Neural crest cell (in vitro differentiated cells): Measurements from ENCODE around the gene ATRNL1. TPM values are rescaled to one million over a fixed set of nuclear protein-coding genes. Genes with fewer than 3 reads are reported as not detected.

ENCODE experiments used
- DNase-seq: peaks from one replicate; pipeline ENCODE4 v3.0.0; 2021; ENCODE audit warnings: low read depth, mixed read lengths, low spot score
- H3K27ac Mint-ChIP-seq: one replicate; pipeline ENCODE4 v1.8.0; 2021; ENCODE audit warnings: mild to moderate bottlenecking, mixed read lengths; ENCODE audit not compliant: unreplicated experiment
- H3K27me3 Mint-ChIP-seq: 2 replicates; pipeline ENCODE4 v1.8.0; 2021; ENCODE audit warnings: low read depth, mild to moderate bottlenecking, mixed read lengths
- H3K36me3 Mint-ChIP-seq: 2 replicates; pipeline ENCODE4 v1.8.0; 2021; ENCODE audit warnings: low read depth, mild to moderate bottlenecking, mixed read lengths
- H3K4me1 Mint-ChIP-seq: 2 replicates; pipeline ENCODE4 v1.8.0; 2021; ENCODE audit warnings: mixed read lengths
- H3K4me3 Mint-ChIP-seq: one replicate; pipeline ENCODE4 v1.8.0; 2021; ENCODE audit warnings: mild to moderate bottlenecking, mixed read lengths
- H3K9me3 Mint-ChIP-seq: 2 replicates; pipeline ENCODE4 v1.8.0; 2021; ENCODE audit warnings: mixed read lengths
- total RNA-seq: library from RNA; stranded (reverse); gene quantifications from 2 replicates; pipeline ENCODE4 v1.2.1, GENCODE V29; 2021
- TF ChIP-seq, protein P1 (sequence below): fragments of 200-600 bp; sonication (generic); conservative IDR thresholded peaks from 2 replicates; pipeline ENCODE4 v1.5.0; 2021; ENCODE audit warnings: antibody characterized with exemption, mild to moderate bottlenecking

The ATRNL1 gene
- total RNA-seq, 1 donor from 2014 or later, result 46.9 TPM

DNA sequence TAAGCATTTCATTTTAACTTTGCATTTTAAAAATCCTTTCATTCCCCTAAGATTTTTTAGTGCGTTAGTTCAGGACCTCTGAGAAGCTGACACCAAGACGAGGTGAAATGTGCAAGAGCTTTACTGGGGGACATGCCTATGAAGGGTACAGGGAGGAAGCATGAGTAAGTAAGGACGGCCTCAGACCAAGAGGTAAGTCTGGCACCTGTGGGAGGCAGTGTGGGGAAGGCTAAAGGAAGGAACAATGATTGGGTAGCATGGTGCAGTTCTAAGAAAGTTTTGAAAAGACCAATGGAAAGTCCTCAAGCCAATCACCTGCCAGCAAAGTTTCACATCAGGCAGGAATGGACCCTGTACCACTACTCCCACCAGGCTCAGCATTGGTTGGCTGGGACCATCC lies 810.7 kb downstream of the ATRNL1 start:
- H3K36me3 Mint-ChIP-seq, result no peaks in the 10 kb centered on the region
- H3K4me3 Mint-ChIP-seq, result no peak overlapping the region
- no peak overlapping the region for H3K27ac Mint-ChIP-seq
- DNase-seq, result no peak
- H3K4me1 Mint-ChIP-seq, result no peaks in the 10 kb centered on the region
- no peaks in the 10 kb centered on the region for H3K9me3 Mint-ChIP-seq
- no peaks in the 10 kb centered on the region for H3K27me3 Mint-ChIP-seq
- TF ChIP-seq, protein P1, sequence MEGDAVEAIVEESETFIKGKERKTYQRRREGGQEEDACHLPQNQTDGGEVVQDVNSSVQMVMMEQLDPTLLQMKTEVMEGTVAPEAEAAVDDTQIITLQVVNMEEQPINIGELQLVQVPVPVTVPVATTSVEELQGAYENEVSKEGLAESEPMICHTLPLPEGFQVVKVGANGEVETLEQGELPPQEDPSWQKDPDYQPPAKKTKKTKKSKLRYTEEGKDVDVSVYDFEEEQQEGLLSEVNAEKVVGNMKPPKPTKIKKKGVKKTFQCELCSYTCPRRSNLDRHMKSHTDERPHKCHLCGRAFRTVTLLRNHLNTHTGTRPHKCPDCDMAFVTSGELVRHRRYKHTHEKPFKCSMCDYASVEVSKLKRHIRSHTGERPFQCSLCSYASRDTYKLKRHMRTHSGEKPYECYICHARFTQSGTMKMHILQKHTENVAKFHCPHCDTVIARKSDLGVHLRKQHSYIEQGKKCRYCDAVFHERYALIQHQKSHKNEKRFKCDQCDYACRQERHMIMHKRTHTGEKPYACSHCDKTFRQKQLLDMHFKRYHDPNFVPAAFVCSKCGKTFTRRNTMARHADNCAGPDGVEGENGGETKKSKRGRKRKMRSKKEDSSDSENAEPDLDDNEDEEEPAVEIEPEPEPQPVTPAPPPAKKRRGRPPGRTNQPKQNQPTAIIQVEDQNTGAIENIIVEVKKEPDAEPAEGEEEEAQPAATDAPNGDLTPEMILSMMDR, result no peak

DNA sequence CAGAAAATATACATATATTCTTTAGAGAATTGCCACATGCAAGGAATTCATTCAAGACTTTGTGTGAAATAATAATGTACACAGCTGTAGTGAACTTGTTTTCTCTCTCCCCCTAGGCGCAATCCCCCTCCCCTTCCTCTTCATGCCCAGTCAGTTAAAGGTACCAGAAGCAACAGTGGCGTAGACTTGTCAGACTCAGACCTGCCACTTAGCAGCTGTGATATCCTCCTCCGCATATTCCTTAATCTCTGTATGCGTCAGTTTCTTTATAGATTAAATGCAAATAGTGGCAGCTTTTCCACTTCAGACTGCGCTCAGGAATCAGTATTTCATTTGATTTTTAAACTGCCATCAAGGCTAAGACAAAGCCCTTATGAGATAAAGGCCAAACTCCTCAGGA lies 815.9 kb downstream of the ATRNL1 start:
- Mint-ChIP-seq H3K27me3 (no peaks in the 10 kb centered on the region), H3K9me3 (peaks cover 2% of the 10 kb centered on the region), H3K4me3 (no peak overlapping the region), H3K4me1 (no peaks in the 10 kb centered on the region), H3K36me3 (no peaks in the 10 kb centered on the region), H3K27ac (no peak overlapping the region)
- TF ChIP-seq, protein P1, result no peak
- DNase-seq, result no peak

DNA sequence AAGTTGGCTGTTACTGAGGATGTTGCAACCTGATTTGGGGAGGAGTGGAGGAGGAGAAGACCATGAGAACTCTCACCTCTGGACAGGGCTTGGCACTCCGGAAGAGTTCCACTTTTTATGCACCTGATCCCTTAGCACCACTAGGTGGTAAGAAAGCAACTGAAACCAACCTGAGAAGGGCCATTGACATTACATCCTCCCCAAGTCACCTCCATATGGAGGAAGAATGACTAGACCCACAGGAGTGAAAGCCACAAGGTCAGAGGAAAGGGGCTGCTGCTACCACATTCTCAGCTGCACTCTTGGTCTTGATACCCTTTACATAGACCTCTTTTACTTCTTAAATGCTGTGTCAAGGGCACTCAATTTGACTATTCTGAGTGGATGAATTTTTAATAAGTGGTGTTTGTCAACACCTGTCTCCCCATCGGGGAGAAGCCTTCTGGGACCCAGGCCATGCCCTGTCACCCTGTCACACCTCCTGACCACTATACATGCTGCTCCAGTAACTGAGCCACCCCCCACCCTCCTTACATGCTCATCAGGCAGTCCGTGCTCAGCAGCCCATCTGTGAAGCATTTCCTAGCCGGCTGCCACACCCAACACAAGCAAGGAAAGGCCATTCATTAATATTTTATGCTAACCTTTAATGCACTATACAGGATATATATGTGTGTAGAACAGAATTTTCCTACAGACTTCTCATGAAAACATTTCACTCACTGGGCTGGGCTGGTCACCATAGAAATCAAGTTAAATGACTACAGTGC lies 817.0 kb downstream of the ATRNL1 start:
- no peaks in the 10 kb centered on the region for H3K27me3 Mint-ChIP-seq
- no peak overlapping the region for H3K4me3 Mint-ChIP-seq
- H3K27ac Mint-ChIP-seq, result no peak overlapping the region
- peaks cover 4% of the 10 kb centered on the region for H3K9me3 Mint-ChIP-seq
- TF ChIP-seq, protein P1, result no peak
- no peaks in the 10 kb centered on the region for H3K4me1 Mint-ChIP-seq
- no peak for DNase-seq
- no peaks in the 10 kb centered on the region for H3K36me3 Mint-ChIP-seq

DNA sequence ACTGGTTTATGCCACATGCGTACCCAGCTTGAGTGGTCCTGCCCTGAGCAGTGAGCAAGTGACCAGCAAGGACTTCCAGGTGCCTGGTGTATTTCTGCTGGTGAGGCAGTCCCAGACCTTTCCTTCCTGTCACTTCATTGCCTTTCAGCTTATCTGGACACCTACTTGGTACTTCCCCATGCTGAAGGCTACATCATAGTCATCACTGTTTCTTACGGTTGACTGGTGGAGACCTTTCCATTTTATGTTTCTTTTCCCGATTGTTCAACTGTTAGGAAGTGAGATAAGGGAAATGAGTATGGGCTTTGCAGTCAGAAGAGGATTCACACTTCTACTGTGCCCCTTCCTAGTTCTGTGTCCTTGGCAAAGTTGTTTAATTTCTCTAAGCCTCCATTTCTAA lies 821.3 kb downstream of the ATRNL1 start:
- Mint-ChIP-seq H3K36me3 (no peaks in the 10 kb centered on the region), H3K27me3 (no peaks in the 10 kb centered on the region), H3K4me1 (no peaks in the 10 kb centered on the region), H3K27ac (no peak overlapping the region), H3K9me3 (peaks cover 4% of the 10 kb centered on the region), H3K4me3 (no peak overlapping the region)
- TF ChIP-seq, protein P1, result no peak
- no peak for DNase-seq

DNA sequence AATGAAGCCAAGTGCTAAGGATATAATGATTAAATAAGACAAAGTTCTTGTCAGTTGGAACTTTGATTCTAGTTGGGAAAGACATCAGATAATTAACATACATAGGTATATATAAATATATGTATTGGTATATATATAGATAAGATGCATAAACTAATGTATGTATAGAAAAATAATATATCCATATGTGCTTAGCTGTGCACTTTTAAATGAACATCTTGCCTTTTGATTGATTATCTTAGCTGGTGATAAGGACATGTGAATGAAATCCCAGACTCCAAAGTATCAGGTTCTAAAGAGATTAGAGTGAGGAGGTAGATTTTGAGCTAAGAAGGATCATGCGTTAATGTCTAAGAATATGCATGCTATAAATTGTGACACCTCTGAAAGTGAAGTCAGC lies 822.3 kb downstream of the ATRNL1 start:
- H3K27me3 Mint-ChIP-seq, result no peaks in the 10 kb centered on the region
- no peak overlapping the region for H3K27ac Mint-ChIP-seq
- TF ChIP-seq, protein P1, result no peak
- H3K4me1 Mint-ChIP-seq, result no peaks in the 10 kb centered on the region
- H3K36me3 Mint-ChIP-seq, result no peaks in the 10 kb centered on the region
- H3K9me3 Mint-ChIP-seq, result peaks cover 4% of the 10 kb centered on the region
- no peak for DNase-seq
- H3K4me3 Mint-ChIP-seq, result no peak overlapping the region
